ENCODE results near the gene LCN15. TPM values are rescaled to one million over a fixed set of nuclear protein-coding genes. Genes with fewer than 3 reads are reported as not detected.

Gene LCN15
- total and polyA plus RNA-seq, 4 donors, result not detected

GRCh38 chr9:136776947-136777346, 12.6 kb upstream of the LCN15 start:
- TF ChIP-seq YY1 (IDR thresholded peaks at IDR 0.05), result no peak
- TF ChIP-seq TAF1 (conservative IDR thresholded peaks at IDR 0.05), result no peak
- no peak for TF ChIP-seq FOXA1 (IDR thresholded peaks at IDR 0.05)
- no peak for TF ChIP-seq JUND (IDR thresholded peaks at IDR 0.05)
- no peak for TF ChIP-seq CTCF (IDR thresholded peaks at IDR 0.05; ENCODE audit: low read depth, low read length, missing input control)
- no peak for TF ChIP-seq RAD21 (IDR thresholded peaks at IDR 0.05)
- no peak for TF ChIP-seq GABPA (IDR thresholded peaks at IDR 0.05 in 1 of 2, conservative IDR thresholded peaks at IDR 0.05 in 1 of 2)
- no peak for TF ChIP-seq HNF4G (IDR thresholded peaks at IDR 0.05)
- no peak for TF ChIP-seq EGR1 (IDR thresholded peaks at IDR 0.05; ENCODE audit: low read depth in 2 of 2)
- no peak for TF ChIP-seq SP1 (IDR thresholded peaks at IDR 0.05)
- no peak for TF ChIP-seq ZBTB33 (IDR thresholded peaks at IDR 0.05)
- 67% methylated on average over 7 of the region's 7 CpGs for WGBS

GRCh38 chr9:136775191-136775590, 10.9 kb upstream of the LCN15 start:
- no peak for DNase-seq (ENCODE audit: low spot score)
- Histone ChIP-seq H3K27me3 (ENCODE audit: control insufficient read depth in 4 of 4, insufficient read depth in 4 of 4, low read length in 3 of 4) (no peaks in the 10 kb centered on the region), H3K9ac (ENCODE audit: low read depth in 1 of 2, low read length in 2 of 2) (no peak overlapping the region), H3K4me3 (ENCODE audit: low read depth in 1 of 3, low read length in 3 of 3) (no peak overlapping the region), H3K36me3 (ENCODE audit: control insufficient read depth in 4 of 4, insufficient read depth in 3 of 4, low read depth in 1 of 4, low read length in 3 of 4) (no peaks in the 10 kb centered on the region), H3K27ac (ENCODE audit: low read depth in 1 of 2, low read length in 2 of 2) (no peak overlapping the region), H3K4me1 (ENCODE audit: control insufficient read depth in 4 of 4, insufficient read depth in 4 of 4, low read length in 3 of 4) (peaks cover 0 to 2% (median 0%) of the 10 kb centered on the region in 4 donors), H3K9me3 (ENCODE audit: control insufficient read depth in 4 of 4, low read length in 3 of 4) (peaks cover 4 to 8% (median 5%) of the 10 kb centered on the region in 4 donors)
- TF ChIP-seq FOXA1 (IDR thresholded peaks at IDR 0.05), result no peak
- 94% methylated on average over 6 of the region's 6 CpGs for WGBS

More at GRCh38 chr9:136776947-136777346, 12.6 kb upstream of the LCN15 start:
- Histone ChIP-seq H3K4me1 (ENCODE audit: control insufficient read depth in 4 of 4, insufficient read depth in 4 of 4, low read length in 3 of 4) (peaks cover 0 to 2% (median 0%) of the 10 kb centered on the region in 4 donors), H3K4me3 (ENCODE audit: low read depth in 1 of 3, low read length in 3 of 3) (no peak overlapping the region), H3K9me3 (ENCODE audit: control insufficient read depth in 4 of 4, low read length in 3 of 4) (peaks cover 4 to 8% (median 5%) of the 10 kb centered on the region in 4 donors), H3K27ac (ENCODE audit: low read depth in 1 of 2, low read length in 2 of 2) (no peak overlapping the region), H3K27me3 (ENCODE audit: control insufficient read depth in 4 of 4, insufficient read depth in 4 of 4, low read length in 3 of 4) (no peaks in the 10 kb centered on the region), H3K9ac (ENCODE audit: low read depth in 1 of 2, low read length in 2 of 2) (no peak overlapping the region), H3K36me3 (ENCODE audit: control insufficient read depth in 4 of 4, insufficient read depth in 3 of 4, low read depth in 1 of 4, low read length in 3 of 4) (no peaks in the 10 kb centered on the region)
- DNase-seq (ENCODE audit: low spot score), result no peak

GRCh38 chr9:136774416-136775045, 10.2 kb upstream of the LCN15 start:
- DNase-seq (ENCODE audit: low spot score), result no peak
- peaks cover 4 to 8% (median 5%) of the 10 kb centered on the region in 4 donors for H3K9me3 ChIP-seq (ENCODE audit: control insufficient read depth in 4 of 4, low read length in 3 of 4)
- no peaks in the 10 kb centered on the region for H3K36me3 ChIP-seq (ENCODE audit: control insufficient read depth in 4 of 4, insufficient read depth in 3 of 4, low read depth in 1 of 4, low read length in 3 of 4)
- no peak overlapping the region for H3K27ac ChIP-seq (ENCODE audit: low read depth in 1 of 2, low read length in 2 of 2)
- no peaks in the 10 kb centered on the region for H3K27me3 ChIP-seq (ENCODE audit: control insufficient read depth in 4 of 4, insufficient read depth in 4 of 4, low read length in 3 of 4)
- peaks cover 0 to 2% (median 0%) of the 10 kb centered on the region in 4 donors for H3K4me1 ChIP-seq (ENCODE audit: control insufficient read depth in 4 of 4, insufficient read depth in 4 of 4, low read length in 3 of 4)
- H3K9ac ChIP-seq (ENCODE audit: low read depth in 1 of 2, low read length in 2 of 2), result no peak overlapping the region
- H3K4me3 ChIP-seq (ENCODE audit: low read depth in 1 of 3, low read length in 3 of 3), result no peak overlapping the region
- WGBS, result 96% methylated on average over 12 of the region's 12 CpGs
- TF ChIP-seq FOXA2 (IDR thresholded peaks at IDR 0.05) (no peak), SP1 (IDR thresholded peaks at IDR 0.05) (no peak), TAF1 (conservative IDR thresholded peaks at IDR 0.05) (no peak), JUND (IDR thresholded peaks at IDR 0.05) (no peak), ATF3 (IDR thresholded peaks at IDR 0.05) (no peak), CTCF (IDR thresholded peaks at IDR 0.05; ENCODE audit: low read depth, low read length, missing input control) (no peak), EGR1 (IDR thresholded peaks at IDR 0.05; ENCODE audit: low read depth in 2 of 2) (no peak), RXRA (IDR thresholded peaks at IDR 0.05) (no peak), GABPA (IDR thresholded peaks at IDR 0.05 in 1 of 2, conservative IDR thresholded peaks at IDR 0.05 in 1 of 2) (no peak), NR2F2 (IDR thresholded peaks at IDR 0.05) (no peak), FOXA1 (IDR thresholded peaks at IDR 0.05) (no peak), RAD21 (IDR thresholded peaks at IDR 0.05) (no peak), HNF4A (conservative IDR thresholded peaks at IDR 0.05) (no peak), HNF4G (IDR thresholded peaks at IDR 0.05) (no peak), ZBTB33 (IDR thresholded peaks at IDR 0.05) (no peak)

Data from liver (tissue), 9 donors.